SK-N-SH (cell line): Measurements from ENCODE around the gene TBX18. TPM values are rescaled to one million over a fixed set of nuclear protein-coding genes. Genes with fewer than 3 reads are reported as not detected.

Source experiments
- CTCF ChIA-PET: fragments of 300-600, 350-600 bp; formaldehyde crosslinking; extraction: SDS; loops from one replicate; lab custom pipeline; 2021; lab: Yijun Ruan, JAX
- POLR2A ChIA-PET: fragments of 350-600 bp; sonication (Branson Sonifier 250); formaldehyde crosslinking; extraction: SDS; loops from one replicate; lab custom pipeline; 2020; ENCODE audit warnings: antibody characterized with exemption, inconsistent platforms; lab: Yijun Ruan, JAX
- DNase-seq: peaks from one replicate; pipeline ENCODE4 v3.0.0; 2012
- H2AFZ ChIP-seq: fragments of 200-600 bp; sonication (generic); 2 replicates; pipeline ENCODE4 v1.8.1; 2016; ENCODE audit warnings: antibody characterized with exemption, mild to moderate bottlenecking, low read depth
- H3F3A ChIP-seq: fragments of 200-600 bp; sonication (generic); replicated peaks from 2 replicates; pipeline ENCODE3; 2016; ENCODE audit warnings: antibody characterized with exemption, mild to moderate bottlenecking; ENCODE audit not compliant: insufficient read depth
- H3K27ac ChIP-seq, 2 experiments: fragments of 200-500 bp in 1 of 2; fragments of 200-600 bp in 1 of 2; sonication (Bioruptor generic) in 1 of 2; sonication (generic), shearing (Covaris generic) in 1 of 2; 2 replicates each; pipeline versions ENCODE4 v1.5.1 to v1.6.1; 2014 to 2016; ENCODE audit warnings: low read depth in 2 of 2, inconsistent platforms in 1 of 2, low read length in 1 of 2, mild to moderate bottlenecking in 1 of 2, mixed read lengths in 1 of 2
- H3K27me3 ChIP-seq: fragments of 200-600 bp; sonication (generic), shearing (Covaris generic); 2 replicates; pipeline ENCODE4 v1.6.1; 2016; ENCODE audit warnings: mixed run types; ENCODE audit not compliant: insufficient read depth
- H3K36me3 ChIP-seq, 2 experiments: fragments of 200-500 bp in 1 of 2; fragments of 200-600 bp in 1 of 2; sonication (Bioruptor generic) in 1 of 2; sonication (generic) in 1 of 2; replicated peaks in 1 of 2; 2 replicates each; pipeline versions ENCODE3 to v1.5.1; 2014 to 2016; ENCODE audit warnings: low read length in 1 of 2, mild to moderate bottlenecking in 1 of 2; ENCODE audit not compliant: insufficient read depth in 2 of 2, control insufficient read depth in 1 of 2
- H3K4me1 ChIP-seq, 2 experiments: fragments of 200-500 bp in 1 of 2; fragments of 200-600 bp in 1 of 2; sonication (Bioruptor generic) in 1 of 2; sonication (generic), shearing (Covaris generic) in 1 of 2; 2 replicates each; pipeline versions ENCODE4 v1.5.1 to v1.6.1; 2014 to 2016; ENCODE audit warnings: low read depth in 1 of 2, low read length in 1 of 2, mixed run types in 1 of 2; ENCODE audit not compliant: insufficient read depth in 2 of 2, control insufficient read depth in 1 of 2
- H3K4me2 ChIP-seq: fragments of 200-600 bp; sonication (generic), shearing (Covaris generic); 2 replicates; pipeline ENCODE4 v1.6.1; 2017; ENCODE audit warnings: mixed run types
- H3K4me3 ChIP-seq, 2 experiments: fragments of 200-500 bp in 1 of 2; fragments of 200-600 bp in 1 of 2; sonication (Bioruptor generic) in 1 of 2; sonication (generic), shearing (Covaris generic) in 1 of 2; 2 replicates each; pipeline versions ENCODE4 v1.5.1 to v1.8.1; 2014 to 2016; ENCODE audit warnings: low read depth in 2 of 2, inconsistent platforms in 1 of 2, low read length in 1 of 2, mild to moderate bottlenecking in 1 of 2, mixed read lengths in 1 of 2, moderate library complexity in 1 of 2
- H3K79me2 ChIP-seq: fragments of 200-600 bp; sonication (generic); 2 replicates; pipeline ENCODE4 v1.8.1; 2017; ENCODE audit warnings: mild to moderate bottlenecking; ENCODE audit not compliant: insufficient read depth
- H3K9ac ChIP-seq: fragments of 200-600 bp; sonication (generic); 2 replicates; pipeline ENCODE4 v1.6.1; 2017; ENCODE audit warnings: mixed run types
- H3K9me2 ChIP-seq: fragments of 200-600 bp; sonication (generic); 2 replicates; pipeline ENCODE4 v1.6.1; 2017; ENCODE audit warnings: mixed run types
- H3K9me3 ChIP-seq: fragments of 200-600 bp; sonication (generic); 2 replicates; pipeline ENCODE4 v1.6.1; 2017; ENCODE audit warnings: mixed run types, mild to moderate bottlenecking, moderate library complexity
- H4K20me1 ChIP-seq: fragments of 200-600 bp; sonication (generic); 2 replicates; pipeline ENCODE4 v1.6.1; 2017; ENCODE audit warnings: mild to moderate bottlenecking, mixed run types; ENCODE audit not compliant: insufficient read depth
- CHD2 ChIP-seq: fragments of 150-350 bp; IDR thresholded peaks from 2 replicates; pipeline ENCODE4 v1.6.1; 2018; ENCODE audit warnings: low read length; ENCODE audit not compliant: partially characterized antibody
- ELF1 ChIP-seq: IDR thresholded peaks from 2 replicates; pipeline ENCODE4 v1.4.0; 2012
- EP300 ChIP-seq, 2 experiments: IDR thresholded peaks; 2 replicates each; pipeline versions ENCODE4 v1.4.0 to v1.6.1; 2012; ENCODE audit warnings: borderline replicate concordance in 1 of 2, low read depth in 1 of 2, low read length in 1 of 2
- EZH2phosphoT487 ChIP-seq: fragments of 200-600 bp; sonication (generic); IDR thresholded peaks from 2 replicates; pipeline ENCODE4 v1.6.1; 2017; ENCODE audit warnings: low read depth, mixed run types, mild to moderate bottlenecking, antibody characterized with exemption, moderate library complexity, borderline replicate concordance
- FOSL2 ChIP-seq: IDR thresholded peaks from 2 replicates; pipeline ENCODE4 v1.4.0; 2012; ENCODE audit warnings: low read depth, mild to moderate bottlenecking, moderate library complexity, borderline replicate concordance
- FOXJ3 ChIP-seq: sonication (generic); formaldehyde crosslinking; IDR thresholded peaks from 2 replicates; pipeline ENCODE4 v1.5.1; 2020; ENCODE audit warnings: mild to moderate bottlenecking, missing genetic modification reagents
- GABPA ChIP-seq: IDR thresholded peaks from 2 replicates; pipeline ENCODE4 v1.4.0; 2012; ENCODE audit warnings: low read depth, mild to moderate bottlenecking
- GATA2 ChIP-seq: sonication (generic); formaldehyde crosslinking; IDR thresholded peaks from 2 replicates; pipeline ENCODE4 v1.5.0; 2020; ENCODE audit warnings: mild to moderate bottlenecking, missing genetic modification reagents
- RAD21 ChIP-seq: IDR thresholded peaks from 2 replicates; pipeline ENCODE4 v1.6.1; 2012; ENCODE audit warnings: mild to moderate bottlenecking, low read length
- RCOR1 ChIP-seq: fragments of 150-350 bp; IDR thresholded peaks from 2 replicates; pipeline ENCODE4 v1.6.1; 2017; ENCODE audit warnings: antibody characterized with exemption, low read length
- TAF1 ChIP-seq: IDR thresholded peaks from 2 replicates; pipeline ENCODE4 v1.6.1; 2012; ENCODE audit warnings: low read depth, mild to moderate bottlenecking, low read length, moderate library complexity, borderline replicate concordance
- TCF12 ChIP-seq: IDR thresholded peaks from 2 replicates; pipeline ENCODE4 v1.4.0; 2012
- TEAD4 ChIP-seq: IDR thresholded peaks from 2 replicates; pipeline ENCODE4 v1.4.0; 2012; ENCODE audit warnings: mild to moderate bottlenecking, borderline replicate concordance; ENCODE audit not compliant: insufficient read depth
- WGBS: methylation state at CpG from one replicate; pipeline ENCODE4 v1.1.6; 2017; ENCODE audit warnings: low lambda C conversion rate; 5-methylcytosine and 5-hydroxymethylcytosine counted together
- polyA plus RNA-seq, 3 experiments: library from polyadenylated mRNA; depleted of rRNA; stranded (reverse); fragments of >200 nt; gene quantifications; 2 replicates each; pipeline ENCODE4 v1.2.3, GENCODE V29; 2012
- TF ChIP-seq, protein P1 (sequence below): IDR thresholded peaks from 2 replicates; pipeline ENCODE4; 2012
- TF ChIP-seq, protein P2 (sequence below): IDR thresholded peaks from 2 replicates; pipeline ENCODE4 v1.6.1; 2012; ENCODE audit warnings: mild to moderate bottlenecking, low read depth, low read length, moderate library complexity
- TF ChIP-seq, protein P3 (sequence below): fragments of 200-600 bp; sonication (generic); IDR thresholded peaks from 2 replicates; pipeline ENCODE4 v1.6.1; 2017; ENCODE audit warnings: antibody characterized with exemption, mild to moderate bottlenecking, moderate library complexity
- TF ChIP-seq, protein P4 (sequence below): IDR thresholded peaks from 2 replicates; pipeline ENCODE4 v1.4.0; 2012; ENCODE audit warnings: low read depth
- TF ChIP-seq, protein P5 (sequence below): IDR thresholded peaks from 2 replicates; pipeline ENCODE4 v1.4.0; 2012; ENCODE audit warnings: low read depth, borderline replicate concordance
- TF ChIP-seq, protein P6 (sequence below): fragments of 150-350 bp; IDR thresholded peaks from 2 replicates; pipeline ENCODE4 v1.6.1; 2016; ENCODE audit warnings: mild to moderate bottlenecking, low read depth, low read length

Gene TBX18
- polyA plus RNA-seq, 1 of the 3 experiments (the other 2 are of a cell fraction) = 19.3 TPM

DNA sequence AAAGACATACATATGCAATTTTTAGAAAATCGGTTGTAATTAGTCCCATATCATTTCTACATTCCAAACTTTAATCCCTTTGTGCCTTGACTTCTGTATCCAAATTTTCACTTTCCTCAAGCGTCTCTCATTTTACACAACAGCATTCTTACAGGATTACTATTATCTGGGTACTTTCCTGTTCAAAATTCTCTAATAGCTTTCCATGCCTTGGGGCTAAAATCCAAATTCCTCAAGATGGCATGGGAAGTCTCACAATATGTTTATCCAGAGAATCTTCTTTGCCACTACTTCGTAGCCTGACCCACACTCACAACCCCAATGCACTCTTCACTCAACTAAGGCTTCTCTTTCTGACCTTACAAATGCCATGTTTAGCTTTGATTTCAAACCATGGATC, 125.0 kb downstream of the TBX18 start:
- DNase-seq = no peak
- ChIA-PET CTCF (no interaction called here), POLR2A (no interaction called here)
- Histone ChIP-seq H3K27ac (no peak overlapping the region), H2AFZ (no peak overlapping the region), H3K27me3 (no peaks in the 10 kb centered on the region), H4K20me1 (no peaks in the 10 kb centered on the region), H3K9me2 (no peaks in the 10 kb centered on the region), H3K4me2 (no peak overlapping the region), H3K79me2 (no peaks in the 10 kb centered on the region), H3K4me1 (peaks cover 0 to 8% of the 10 kb centered on the region in 2 experiments; a peak in 1 of 4 replicates), H3K36me3 (no peaks in the 10 kb centered on the region), H3K9ac (no peak overlapping the region), H3K9me3 (no peaks in the 10 kb centered on the region), H3K4me3 (no peak overlapping the region), H3F3A (peaks cover under 1% of the 10 kb centered on the region)
- TF ChIP-seq TEAD4 = no peak
- 50% methylated on average over 3 of the region's 3 CpGs for WGBS

DNA sequence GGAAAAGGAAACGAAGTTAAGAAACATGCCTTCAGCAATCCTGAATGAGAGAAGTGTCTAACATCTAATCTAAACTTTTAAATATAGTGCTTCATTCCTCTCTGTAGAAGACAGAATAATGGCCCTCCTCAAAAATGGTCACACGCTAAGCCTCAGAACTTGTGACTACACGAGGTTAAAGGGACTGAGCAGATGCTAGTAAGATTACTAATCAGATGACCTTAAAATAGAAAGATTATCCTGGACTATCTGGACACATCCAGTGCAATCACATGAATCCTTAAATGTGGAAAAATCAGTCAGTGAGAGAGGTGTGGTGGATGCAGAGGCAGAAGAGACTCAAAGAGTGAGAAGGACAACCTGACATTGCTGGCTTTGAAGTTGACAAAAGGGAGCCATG, 126.1 kb downstream of the TBX18 start:
- 63% methylated on average over 3 of the region's 3 CpGs for WGBS
- POLR2A ChIA-PET = no interaction called here
- Histone ChIP-seq H3F3A (no peaks in the 10 kb centered on the region), H3K4me3 (no peak overlapping the region), H3K9ac (no peak overlapping the region), H4K20me1 (no peaks in the 10 kb centered on the region), H3K9me2 (no peaks in the 10 kb centered on the region), H3K36me3 (no peaks in the 10 kb centered on the region), H2AFZ (no peak overlapping the region), H3K27ac (no peak overlapping the region), H3K4me2 (no peak overlapping the region), H3K79me2 (no peaks in the 10 kb centered on the region), H3K4me1 (peaks cover 0 to 5% of the 10 kb centered on the region in 2 experiments; a peak in 1 of 4 replicates), H3K27me3 (no peaks in the 10 kb centered on the region), H3K9me3 (no peaks in the 10 kb centered on the region)
- TF ChIP-seq RCOR1 (no peak), EP300 (IDR thresholded peaks at IDR 0.05; ENCODE audit: borderline replicate concordance in 1 of 2, low read depth in 1 of 2, low read length in 1 of 2) (no peak), RAD21 (no peak), GATA2 (CRISPR knock-in tag) (no peak), EZH2phosphoT487 (no peak), GABPA (no peak), ELF1 (no peak), TAF1 (no peak), FOSL2 (no peak), CHD2 (no peak), FOXJ3 (CRISPR knock-in tag) (no peak), TCF12 (no peak)
- TF ChIP-seq, protein P1, sequence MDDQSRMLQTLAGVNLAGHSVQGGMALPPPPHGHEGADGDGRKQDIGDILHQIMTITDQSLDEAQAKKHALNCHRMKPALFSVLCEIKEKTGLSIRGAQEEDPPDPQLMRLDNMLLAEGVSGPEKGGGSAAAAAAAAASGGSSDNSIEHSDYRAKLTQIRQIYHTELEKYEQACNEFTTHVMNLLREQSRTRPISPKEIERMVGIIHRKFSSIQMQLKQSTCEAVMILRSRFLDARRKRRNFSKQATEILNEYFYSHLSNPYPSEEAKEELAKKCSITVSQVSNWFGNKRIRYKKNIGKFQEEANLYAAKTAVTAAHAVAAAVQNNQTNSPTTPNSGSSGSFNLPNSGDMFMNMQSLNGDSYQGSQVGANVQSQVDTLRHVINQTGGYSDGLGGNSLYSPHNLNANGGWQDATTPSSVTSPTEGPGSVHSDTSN = no peak
- TF ChIP-seq, protein P2, sequence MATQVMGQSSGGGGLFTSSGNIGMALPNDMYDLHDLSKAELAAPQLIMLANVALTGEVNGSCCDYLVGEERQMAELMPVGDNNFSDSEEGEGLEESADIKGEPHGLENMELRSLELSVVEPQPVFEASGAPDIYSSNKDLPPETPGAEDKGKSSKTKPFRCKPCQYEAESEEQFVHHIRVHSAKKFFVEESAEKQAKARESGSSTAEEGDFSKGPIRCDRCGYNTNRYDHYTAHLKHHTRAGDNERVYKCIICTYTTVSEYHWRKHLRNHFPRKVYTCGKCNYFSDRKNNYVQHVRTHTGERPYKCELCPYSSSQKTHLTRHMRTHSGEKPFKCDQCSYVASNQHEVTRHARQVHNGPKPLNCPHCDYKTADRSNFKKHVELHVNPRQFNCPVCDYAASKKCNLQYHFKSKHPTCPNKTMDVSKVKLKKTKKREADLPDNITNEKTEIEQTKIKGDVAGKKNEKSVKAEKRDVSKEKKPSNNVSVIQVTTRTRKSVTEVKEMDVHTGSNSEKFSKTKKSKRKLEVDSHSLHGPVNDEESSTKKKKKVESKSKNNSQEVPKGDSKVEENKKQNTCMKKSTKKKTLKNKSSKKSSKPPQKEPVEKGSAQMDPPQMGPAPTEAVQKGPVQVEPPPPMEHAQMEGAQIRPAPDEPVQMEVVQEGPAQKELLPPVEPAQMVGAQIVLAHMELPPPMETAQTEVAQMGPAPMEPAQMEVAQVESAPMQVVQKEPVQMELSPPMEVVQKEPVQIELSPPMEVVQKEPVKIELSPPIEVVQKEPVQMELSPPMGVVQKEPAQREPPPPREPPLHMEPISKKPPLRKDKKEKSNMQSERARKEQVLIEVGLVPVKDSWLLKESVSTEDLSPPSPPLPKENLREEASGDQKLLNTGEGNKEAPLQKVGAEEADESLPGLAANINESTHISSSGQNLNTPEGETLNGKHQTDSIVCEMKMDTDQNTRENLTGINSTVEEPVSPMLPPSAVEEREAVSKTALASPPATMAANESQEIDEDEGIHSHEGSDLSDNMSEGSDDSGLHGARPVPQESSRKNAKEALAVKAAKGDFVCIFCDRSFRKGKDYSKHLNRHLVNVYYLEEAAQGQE = no peak
- TF ChIP-seq, protein P3, sequence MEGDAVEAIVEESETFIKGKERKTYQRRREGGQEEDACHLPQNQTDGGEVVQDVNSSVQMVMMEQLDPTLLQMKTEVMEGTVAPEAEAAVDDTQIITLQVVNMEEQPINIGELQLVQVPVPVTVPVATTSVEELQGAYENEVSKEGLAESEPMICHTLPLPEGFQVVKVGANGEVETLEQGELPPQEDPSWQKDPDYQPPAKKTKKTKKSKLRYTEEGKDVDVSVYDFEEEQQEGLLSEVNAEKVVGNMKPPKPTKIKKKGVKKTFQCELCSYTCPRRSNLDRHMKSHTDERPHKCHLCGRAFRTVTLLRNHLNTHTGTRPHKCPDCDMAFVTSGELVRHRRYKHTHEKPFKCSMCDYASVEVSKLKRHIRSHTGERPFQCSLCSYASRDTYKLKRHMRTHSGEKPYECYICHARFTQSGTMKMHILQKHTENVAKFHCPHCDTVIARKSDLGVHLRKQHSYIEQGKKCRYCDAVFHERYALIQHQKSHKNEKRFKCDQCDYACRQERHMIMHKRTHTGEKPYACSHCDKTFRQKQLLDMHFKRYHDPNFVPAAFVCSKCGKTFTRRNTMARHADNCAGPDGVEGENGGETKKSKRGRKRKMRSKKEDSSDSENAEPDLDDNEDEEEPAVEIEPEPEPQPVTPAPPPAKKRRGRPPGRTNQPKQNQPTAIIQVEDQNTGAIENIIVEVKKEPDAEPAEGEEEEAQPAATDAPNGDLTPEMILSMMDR = no peak
- TF ChIP-seq, protein P4, sequence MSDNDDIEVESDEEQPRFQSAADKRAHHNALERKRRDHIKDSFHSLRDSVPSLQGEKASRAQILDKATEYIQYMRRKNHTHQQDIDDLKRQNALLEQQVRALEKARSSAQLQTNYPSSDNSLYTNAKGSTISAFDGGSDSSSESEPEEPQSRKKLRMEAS = no peak
- TF ChIP-seq, protein P5, sequence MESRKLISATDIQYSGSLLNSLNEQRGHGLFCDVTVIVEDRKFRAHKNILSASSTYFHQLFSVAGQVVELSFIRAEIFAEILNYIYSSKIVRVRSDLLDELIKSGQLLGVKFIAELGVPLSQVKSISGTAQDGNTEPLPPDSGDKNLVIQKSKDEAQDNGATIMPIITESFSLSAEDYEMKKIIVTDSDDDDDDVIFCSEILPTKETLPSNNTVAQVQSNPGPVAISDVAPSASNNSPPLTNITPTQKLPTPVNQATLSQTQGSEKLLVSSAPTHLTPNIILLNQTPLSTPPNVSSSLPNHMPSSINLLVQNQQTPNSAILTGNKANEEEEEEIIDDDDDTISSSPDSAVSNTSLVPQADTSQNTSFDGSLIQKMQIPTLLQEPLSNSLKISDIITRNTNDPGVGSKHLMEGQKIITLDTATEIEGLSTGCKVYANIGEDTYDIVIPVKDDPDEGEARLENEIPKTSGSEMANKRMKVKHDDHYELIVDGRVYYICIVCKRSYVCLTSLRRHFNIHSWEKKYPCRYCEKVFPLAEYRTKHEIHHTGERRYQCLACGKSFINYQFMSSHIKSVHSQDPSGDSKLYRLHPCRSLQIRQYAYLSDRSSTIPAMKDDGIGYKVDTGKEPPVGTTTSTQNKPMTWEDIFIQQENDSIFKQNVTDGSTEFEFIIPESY = no peak
- TF ChIP-seq, protein P6, sequence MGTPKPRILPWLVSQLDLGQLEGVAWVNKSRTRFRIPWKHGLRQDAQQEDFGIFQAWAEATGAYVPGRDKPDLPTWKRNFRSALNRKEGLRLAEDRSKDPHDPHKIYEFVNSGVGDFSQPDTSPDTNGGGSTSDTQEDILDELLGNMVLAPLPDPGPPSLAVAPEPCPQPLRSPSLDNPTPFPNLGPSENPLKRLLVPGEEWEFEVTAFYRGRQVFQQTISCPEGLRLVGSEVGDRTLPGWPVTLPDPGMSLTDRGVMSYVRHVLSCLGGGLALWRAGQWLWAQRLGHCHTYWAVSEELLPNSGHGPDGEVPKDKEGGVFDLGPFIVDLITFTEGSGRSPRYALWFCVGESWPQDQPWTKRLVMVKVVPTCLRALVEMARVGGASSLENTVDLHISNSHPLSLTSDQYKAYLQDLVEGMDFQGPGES = no peak
- no peak for DNase-seq
- CTCF ChIA-PET = no interaction called here
